ENCODE results near the gene TMEM240. TPM values are rescaled to one million over a fixed set of nuclear protein-coding genes. Genes with fewer than 3 reads are reported as not detected.
"Not testable (repeated sequence)": the region's sequence is repeated elsewhere in the genome, so short reads cannot be mapped to it uniquely, and the experiment has no call there.

The TMEM240 gene
- total RNA-seq, 2 donors from 2014 or later = 1.0 to 1.3 TPM

DNA sequence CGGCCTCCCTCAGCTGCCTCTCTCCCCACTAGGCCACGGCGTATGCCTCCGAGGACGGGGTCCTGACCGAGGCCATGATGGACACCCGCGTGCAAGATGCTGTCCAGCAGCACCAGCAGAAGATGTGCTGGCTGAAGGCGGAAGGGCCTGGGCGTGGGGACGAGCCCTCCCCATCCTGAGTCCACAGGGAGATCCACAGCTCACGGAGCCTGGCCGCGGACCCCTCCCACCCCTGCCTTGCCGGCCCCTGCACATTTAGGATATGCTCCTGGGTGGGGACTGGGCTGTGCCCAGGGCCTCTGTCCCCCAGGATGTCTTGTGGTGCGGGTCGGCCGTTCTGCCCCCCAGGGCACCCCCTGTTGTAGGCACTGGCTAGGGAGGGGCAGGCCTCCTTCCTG lies 6.5 kb downstream of the TMEM240 start:
- not testable (repeated sequence) for DNase-seq; H3K9me3 Mint-ChIP-seq; H3K27me3 Mint-ChIP-seq (ENCODE audit: low read depth); H3K4me3 Mint-ChIP-seq; ATAC-seq (replicated peaks in 1 of 2); H3K27ac Mint-ChIP-seq; H3K4me1 Mint-ChIP-seq (ENCODE audit: low read depth)
- H3K36me3 Mint-ChIP-seq (ENCODE audit: insufficient read depth in 2 of 2) = peaks cover 4 to 20% of the 10 kb centered on the region in 2 donors

DNA sequence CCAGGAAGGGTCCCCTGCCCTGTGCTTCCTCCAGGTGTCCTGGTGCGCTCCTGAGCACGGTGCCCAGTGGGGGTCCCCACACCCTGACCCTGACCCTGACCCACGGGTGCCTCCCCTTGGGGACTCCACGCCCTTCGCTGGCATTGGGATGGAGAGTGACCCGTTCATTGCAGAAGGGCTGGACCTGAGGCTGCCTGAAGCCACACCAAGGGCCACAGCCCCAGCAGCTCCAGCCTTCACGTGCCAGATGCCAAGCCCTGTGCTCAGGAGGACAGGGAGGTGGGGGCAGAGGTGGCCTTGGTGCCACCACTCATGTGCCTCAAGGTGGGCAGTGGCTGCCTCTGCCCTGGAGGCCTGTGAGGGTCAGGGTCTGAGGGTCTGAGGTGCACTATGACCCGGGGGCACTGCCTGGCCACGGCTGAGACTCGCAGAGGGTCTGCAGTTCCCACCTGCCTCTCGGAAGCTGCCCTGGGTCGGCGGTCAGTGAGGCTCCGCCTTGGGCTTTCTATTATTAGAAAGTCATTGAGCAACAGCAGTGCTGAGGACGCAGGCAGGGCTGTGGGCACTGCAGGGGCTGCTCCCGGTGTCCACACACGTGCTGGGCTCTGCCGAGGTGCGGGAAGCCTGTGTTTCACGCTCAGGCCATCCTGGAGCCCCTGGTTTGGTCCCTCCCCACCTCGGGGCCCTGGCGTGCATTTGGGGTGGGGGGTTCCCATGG lies 7.1 kb downstream of the TMEM240 start:
- not testable (repeated sequence) for H3K9me3 Mint-ChIP-seq; DNase-seq; H3K4me3 Mint-ChIP-seq; H3K27me3 Mint-ChIP-seq (ENCODE audit: low read depth); ATAC-seq (replicated peaks in 1 of 2); H3K4me1 Mint-ChIP-seq (ENCODE audit: low read depth); H3K27ac Mint-ChIP-seq
- H3K36me3 Mint-ChIP-seq (ENCODE audit: insufficient read depth in 2 of 2) = peaks cover 4 to 20% of the 10 kb centered on the region in 2 donors

- ATAC-seq (replicated peaks in 1 of 2) (no peak), DNase-seq (no peak)
- Mint-ChIP-seq H3K27ac (no peak overlapping the region), H3K9me3 (peaks cover 0 to 4% of the 10 kb centered on the region in 2 donors), H3K27me3 (ENCODE audit: low read depth) (no peaks in the 10 kb centered on the region), H3K4me3 (no peak overlapping the region), H3K4me1 (ENCODE audit: low read depth) (no peaks in the 10 kb centered on the region), H3K36me3 (ENCODE audit: insufficient read depth in 2 of 2) (peaks cover 4 to 20% of the 10 kb centered on the region in 2 donors)
Measured at GRCh38 chr1:1531947-1532346, 8.5 kb downstream of the TMEM240 start.

- no peak overlapping the region for H3K27ac Mint-ChIP-seq
- H3K4me3 Mint-ChIP-seq = no peak overlapping the region
- ATAC-seq (replicated peaks in 1 of 2) = no peak
- H3K4me1 Mint-ChIP-seq (ENCODE audit: low read depth) = no peaks in the 10 kb centered on the region
- DNase-seq = no peak
- H3K36me3 Mint-ChIP-seq (ENCODE audit: insufficient read depth in 2 of 2) = peaks cover 4 to 20% of the 10 kb centered on the region in 2 donors
- H3K9me3 Mint-ChIP-seq = peaks cover 0 to 4% of the 10 kb centered on the region in 2 donors
- H3K27me3 Mint-ChIP-seq (ENCODE audit: low read depth) = no peaks in the 10 kb centered on the region
Measured at GRCh38 chr1:1529936-1530335, 10.5 kb downstream of the TMEM240 start.

DNA sequence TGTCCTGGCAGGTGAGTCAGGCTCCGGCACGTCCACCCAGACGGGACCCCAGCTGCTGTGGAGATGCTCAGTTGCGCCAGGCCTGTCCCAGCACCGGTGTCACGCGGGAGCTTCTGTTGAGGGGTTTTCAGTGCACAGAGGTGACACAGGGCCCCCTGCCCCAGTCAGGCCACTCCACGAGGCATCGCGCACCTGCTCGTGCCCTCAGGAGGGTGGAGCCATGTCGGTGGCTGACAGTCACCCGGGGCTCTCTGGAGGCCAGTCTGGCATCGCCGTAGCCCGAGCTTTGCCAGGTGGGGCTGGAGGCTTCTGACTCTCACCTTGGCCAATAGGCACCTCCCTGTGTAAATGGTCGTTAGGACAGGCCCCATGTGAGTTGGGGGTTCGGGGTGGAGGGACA lies 11.1 kb downstream of the TMEM240 start:
- Mint-ChIP-seq H3K27me3 (ENCODE audit: low read depth) (no peaks in the 10 kb centered on the region), H3K36me3 (ENCODE audit: insufficient read depth in 2 of 2) (peaks cover 4 to 20% of the 10 kb centered on the region in 2 donors), H3K9me3 (peaks cover 0 to 4% of the 10 kb centered on the region in 2 donors), H3K4me1 (ENCODE audit: low read depth) (no peaks in the 10 kb centered on the region), H3K27ac (no peak overlapping the region), H3K4me3 (no peak overlapping the region)
- ATAC-seq (replicated peaks in 1 of 2) (no peak), DNase-seq (no peak)

DNA sequence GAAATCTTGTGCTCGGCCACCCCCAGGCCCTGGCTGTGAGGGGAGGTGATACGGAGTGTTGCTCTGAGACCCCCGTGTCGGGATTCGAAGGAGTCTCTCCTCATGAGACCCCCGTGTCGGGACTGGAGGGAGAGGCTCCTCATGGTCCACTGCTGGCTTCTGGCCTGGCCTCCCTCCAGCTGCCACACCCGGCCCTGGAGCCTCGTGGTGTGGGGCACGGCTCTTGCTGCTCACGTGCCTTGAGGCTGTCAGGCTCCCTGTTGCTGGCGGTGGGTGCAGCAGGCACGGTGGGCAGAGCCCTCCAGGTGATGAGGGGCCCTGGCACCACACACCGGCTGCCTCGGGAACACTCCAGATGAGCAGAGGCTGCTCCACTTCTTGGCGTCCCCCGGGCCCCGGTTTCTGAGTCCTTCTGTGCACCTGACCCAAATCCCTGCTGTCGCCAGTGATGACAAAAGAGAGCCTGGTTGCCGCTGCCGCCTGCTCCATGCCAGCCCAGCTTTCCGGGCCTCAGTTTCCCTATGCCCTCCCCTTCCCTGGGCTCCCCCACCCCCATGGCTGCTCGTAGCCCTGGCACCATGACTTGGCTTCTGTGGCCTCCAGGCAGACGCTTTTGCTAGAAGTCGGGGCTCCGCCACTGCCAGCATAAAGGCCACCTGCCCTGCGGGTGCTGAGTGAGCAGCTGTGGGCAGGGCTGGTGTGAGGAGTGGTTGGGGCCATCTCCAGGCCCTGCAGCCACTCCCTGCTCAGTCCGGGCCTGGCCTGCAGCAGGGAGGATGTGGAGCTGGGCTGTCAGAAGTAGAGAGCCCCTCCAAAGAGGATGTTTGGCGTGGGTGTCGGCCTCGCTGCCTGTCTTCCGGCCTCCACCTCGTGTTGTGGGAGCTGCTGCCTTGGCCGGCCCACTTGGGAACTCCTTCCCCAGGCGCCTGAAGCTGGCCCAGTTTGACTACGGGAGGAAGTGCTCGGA lies 11.8 kb downstream of the TMEM240 start:
- peaks cover 4 to 20% of the 10 kb centered on the region in 2 donors for H3K36me3 Mint-ChIP-seq (ENCODE audit: insufficient read depth in 2 of 2)
- peaks cover 0 to 4% of the 10 kb centered on the region in 2 donors for H3K9me3 Mint-ChIP-seq
- no peak overlapping the region for H3K27ac Mint-ChIP-seq
- H3K4me3 Mint-ChIP-seq = no peak overlapping the region
- DNase-seq (no peak), ATAC-seq (replicated peaks in 1 of 2) (no peak)
- no peaks in the 10 kb centered on the region for H3K27me3 Mint-ChIP-seq (ENCODE audit: low read depth)
- H3K4me1 Mint-ChIP-seq (ENCODE audit: low read depth) = no peaks in the 10 kb centered on the region

DNA sequence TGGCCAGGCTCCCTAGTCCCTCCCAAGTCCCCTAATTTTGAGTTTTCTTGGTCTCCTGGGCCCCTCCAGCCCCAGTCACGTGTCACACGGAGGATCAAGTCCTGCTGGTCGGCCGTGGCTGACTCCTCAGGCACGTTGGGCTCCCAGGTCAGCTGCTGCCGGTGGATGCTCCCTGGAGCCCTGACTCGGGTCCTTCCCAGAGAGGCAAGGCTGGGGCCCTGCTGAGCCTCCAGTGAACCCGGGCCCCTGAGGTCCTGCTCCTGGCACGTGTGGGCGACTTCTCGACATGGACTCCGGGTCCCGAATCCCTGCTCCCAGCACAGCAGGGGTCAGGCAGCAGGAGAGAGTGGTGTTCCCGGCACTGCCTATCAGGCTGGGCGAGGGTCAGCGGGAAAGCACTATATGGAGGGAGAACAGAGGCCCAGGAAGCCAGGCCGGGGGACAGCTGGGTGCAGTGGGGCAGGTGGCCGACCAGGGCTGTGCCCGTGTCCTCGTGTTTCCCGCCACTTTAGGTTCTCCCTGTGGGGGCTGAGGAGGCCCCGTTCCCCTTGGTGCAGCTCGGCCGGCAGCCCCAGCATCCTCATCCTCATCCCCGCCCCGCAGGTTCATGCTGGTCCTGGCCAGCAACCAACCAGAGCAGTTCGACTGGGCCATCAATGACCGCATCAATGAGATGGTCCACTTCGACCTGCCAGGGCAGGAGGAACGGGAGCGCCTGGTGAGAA lies 13.2 kb downstream of the TMEM240 start:
- peaks cover 0 to 4% of the 10 kb centered on the region in 2 donors for H3K9me3 Mint-ChIP-seq
- no peaks in the 10 kb centered on the region for H3K4me1 Mint-ChIP-seq (ENCODE audit: low read depth)
- H3K27me3 Mint-ChIP-seq (ENCODE audit: low read depth) = no peaks in the 10 kb centered on the region
- DNase-seq (no peak), ATAC-seq (replicated peaks in 1 of 2) (no peak)
- peaks cover 4 to 17% of the 10 kb centered on the region in 2 donors for H3K36me3 Mint-ChIP-seq (ENCODE audit: insufficient read depth in 2 of 2)
- no peak overlapping the region for H3K27ac Mint-ChIP-seq
- H3K4me3 Mint-ChIP-seq = no peak overlapping the region

DNA sequence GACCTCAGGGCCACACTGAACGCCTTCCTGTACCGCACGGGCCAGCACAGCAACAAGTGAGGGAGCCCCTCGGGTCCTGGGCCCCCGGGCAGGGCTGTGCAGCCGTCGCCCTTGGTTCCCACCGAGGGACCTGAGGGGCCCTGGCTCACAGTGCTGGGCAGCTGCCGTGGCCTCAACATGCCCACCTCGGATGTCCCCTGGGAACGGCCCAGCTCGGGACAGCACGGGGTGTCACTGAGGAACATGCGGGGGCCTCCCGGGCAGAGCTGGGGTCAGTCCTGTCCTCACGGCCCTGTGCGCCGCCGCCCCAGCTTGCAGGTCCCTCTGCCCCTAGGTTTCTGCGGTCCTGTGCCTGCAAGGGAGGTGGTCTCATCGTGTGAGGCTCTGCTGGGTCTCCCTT lies 13.9 kb downstream of the TMEM240 start:
- H3K36me3 Mint-ChIP-seq (ENCODE audit: insufficient read depth in 2 of 2) = peaks cover 0 to 13% of the 10 kb centered on the region in 2 donors
- H3K27me3 Mint-ChIP-seq (ENCODE audit: low read depth); DNase-seq; H3K27ac Mint-ChIP-seq; ATAC-seq (replicated peaks in 1 of 2); H3K4me3 Mint-ChIP-seq; H3K4me1 Mint-ChIP-seq (ENCODE audit: low read depth); H3K9me3 Mint-ChIP-seq: not testable (repeated sequence)

- not testable (repeated sequence) for H3K9me3 Mint-ChIP-seq; H3K4me3 Mint-ChIP-seq; H3K36me3 Mint-ChIP-seq (ENCODE audit: insufficient read depth in 2 of 2); H3K4me1 Mint-ChIP-seq (ENCODE audit: low read depth); H3K27ac Mint-ChIP-seq; ATAC-seq (replicated peaks in 1 of 2); DNase-seq; H3K27me3 Mint-ChIP-seq (ENCODE audit: low read depth)
Measured at GRCh38 chr1:1524750-1525383, 15.6 kb downstream of the TMEM240 start.

DNA sequence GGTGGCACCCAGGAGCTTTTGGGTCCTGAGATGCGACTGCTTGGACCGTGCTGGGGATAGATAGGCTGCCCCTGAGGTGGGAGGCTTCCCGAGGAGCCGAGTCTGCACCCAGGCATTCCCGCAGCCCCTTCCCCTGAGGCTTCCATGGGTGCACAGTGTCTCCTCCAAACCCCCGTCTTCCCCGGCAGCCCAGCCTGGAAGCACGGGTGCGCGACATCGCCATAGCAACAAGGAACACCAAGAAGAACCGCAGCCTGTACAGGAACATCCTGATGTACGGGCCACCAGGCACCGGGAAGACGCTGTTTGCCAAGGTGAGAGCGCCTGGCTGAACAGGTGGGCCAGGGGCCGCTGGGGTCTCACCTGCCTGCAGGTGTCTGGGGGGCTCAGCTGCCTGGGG lies 16.8 kb downstream of the TMEM240 start:
- H3K4me3 Mint-ChIP-seq; H3K27ac Mint-ChIP-seq; H3K9me3 Mint-ChIP-seq; H3K27me3 Mint-ChIP-seq (ENCODE audit: low read depth); ATAC-seq (replicated peaks in 1 of 2); H3K36me3 Mint-ChIP-seq (ENCODE audit: insufficient read depth in 2 of 2); H3K4me1 Mint-ChIP-seq (ENCODE audit: low read depth); DNase-seq: not testable (repeated sequence)

DNA sequence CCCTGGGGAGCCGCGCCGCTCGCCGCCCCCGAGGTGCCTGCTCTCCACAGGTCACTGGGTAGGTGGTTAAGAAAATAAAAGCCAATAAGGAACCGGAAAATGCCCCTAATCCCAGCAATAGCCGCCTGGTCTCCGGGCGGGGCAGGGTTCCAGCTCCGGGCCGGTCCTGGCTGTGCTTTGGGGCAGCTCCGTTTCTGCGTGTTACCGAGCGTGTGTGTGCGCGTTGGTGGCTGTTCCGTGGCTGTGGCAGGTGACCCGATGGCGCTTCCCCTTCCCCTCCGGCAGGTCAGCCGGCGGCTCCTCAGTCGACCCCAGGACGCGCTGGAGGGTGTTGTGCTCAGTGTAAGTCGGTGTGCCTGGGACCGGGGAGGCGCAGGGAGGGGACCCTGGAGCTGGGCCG lies 17.2 kb downstream of the TMEM240 start:
- H3K27ac Mint-ChIP-seq = not testable (repeated sequence)

DNA sequence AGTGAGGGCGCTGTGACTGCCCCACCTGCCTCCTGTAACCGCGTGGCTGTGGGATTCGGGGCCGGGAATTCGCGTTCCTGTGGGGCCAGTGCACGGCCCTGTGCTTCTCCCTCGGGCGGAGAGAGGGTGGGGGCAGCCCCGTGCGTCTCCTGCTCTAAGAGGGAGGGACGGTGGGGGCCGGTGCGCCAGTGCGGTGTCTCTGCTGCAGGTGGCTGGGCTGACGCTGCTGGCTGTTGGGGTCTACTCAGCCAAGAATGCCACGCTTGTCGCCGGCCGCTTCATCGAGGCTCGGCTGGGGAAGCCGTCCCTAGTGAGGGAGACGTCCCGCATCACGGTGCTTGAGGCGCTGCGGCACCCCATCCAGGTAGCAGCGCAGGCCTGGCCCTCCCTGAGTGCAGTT lies 17.9 kb downstream of the TMEM240 start:
- not testable (repeated sequence) for H3K27ac Mint-ChIP-seq; H3K36me3 Mint-ChIP-seq (ENCODE audit: insufficient read depth in 2 of 2); H3K27me3 Mint-ChIP-seq (ENCODE audit: low read depth); DNase-seq; H3K9me3 Mint-ChIP-seq; H3K4me1 Mint-ChIP-seq (ENCODE audit: low read depth); H3K4me3 Mint-ChIP-seq; ATAC-seq (replicated peaks in 1 of 2)

More for the DNA sequence above, 17.2 kb downstream of the TMEM240 start:
- H3K4me1 Mint-ChIP-seq (ENCODE audit: low read depth); ATAC-seq (replicated peaks in 1 of 2); H3K9me3 Mint-ChIP-seq; H3K27me3 Mint-ChIP-seq (ENCODE audit: low read depth); DNase-seq; H3K4me3 Mint-ChIP-seq; H3K36me3 Mint-ChIP-seq (ENCODE audit: insufficient read depth in 2 of 2): not testable (repeated sequence)

Measured in activated T-cell treated with anti-CD3 and anti-CD28 coated beads, Interleukin-2, amount 50 U/mL, for 72 hours (primary cell).